Measurements from ENCODE around the gene LYPLA2. TPM values are rescaled to one million over a fixed set of nuclear protein-coding genes. Genes with fewer than 3 reads are reported as not detected.

Gene LYPLA2
- total and polyA plus RNA-seq, 2 donors (not counting 3 experiments of a cell fraction or from before 2014, with no cell fraction given): 110 to 137 TPM

GRCh38 chr1:23772854-23773242 is 18.1 kb upstream of the LYPLA2 start:
- Histone ChIP-seq H3K27ac (ENCODE audit: insufficient read depth, low read depth, low read length) (no peak overlapping the region), H3K27me3 (ENCODE audit: control insufficient read depth in 2 of 2, insufficient read depth in 2 of 2, low read length in 2 of 2) (no peaks in the 10 kb centered on the region), H4K20me1 (replicated peaks; ENCODE audit: control insufficient read depth, extremely low read depth, insufficient read depth, low read length) (no peaks in the 10 kb centered on the region), H3K79me2 (ENCODE audit: control insufficient read depth, insufficient read depth, low read length) (no peaks in the 10 kb centered on the region), H3K9ac (replicated peaks; ENCODE audit: extremely low read depth, insufficient read depth, low read length) (no peak overlapping the region), H2AFZ (ENCODE audit: low read depth, low read length) (no peak overlapping the region), H3K36me3 (ENCODE audit: control insufficient read depth in 2 of 2, extremely low read depth in 1 of 2, insufficient read depth in 2 of 2, low read length in 2 of 2) (no peaks in the 10 kb centered on the region), H3K4me2 (ENCODE audit: insufficient read depth, low read length) (no peak overlapping the region), H3K9me1 (replicated peaks; ENCODE audit: control insufficient read depth, extremely low read depth, insufficient read depth, low read length) (no peaks in the 10 kb centered on the region), H3K4me3 (replicated peaks in 1 of 3; ENCODE audit: insufficient read depth in 1 of 3, low read depth in 1 of 3, low read length in 3 of 3) (no peak overlapping the region), H3K9me3 (replicated peaks; ENCODE audit: control insufficient read depth, insufficient read depth, low read length) (no peaks in the 10 kb centered on the region), H3K4me1 (ENCODE audit: control insufficient read depth, extremely low read depth, insufficient read depth, low read length) (peaks cover 6% of the 10 kb centered on the region)
- BruUV-seq (replicated peaks): no TSS peak
- DNase-seq (ENCODE audit: low read depth, low spot score): no peak
- dilution Hi-C loops (cut with MboI; ENCODE audit: extremely low pct_ligation_motif_present, low sequenced_read_pairs): no loop called here
- FAIRE-seq: no peak
- TF ChIP-seq GATA2 (IDR thresholded peaks at IDR 0.05; ENCODE audit: insufficient read depth, insufficient read length, low read depth, low read length) (no peak), EZH2 (IDR thresholded peaks at IDR 0.05; ENCODE audit: borderline replicate concordance, low read depth, low read length, severe bottlenecking) (no peak), POLR2AphosphoS5 (IDR thresholded peaks at IDR 0.05; ENCODE audit: insufficient read depth, low read depth, low read length) (no peak), MAX (IDR thresholded peaks at IDR 0.05; ENCODE audit: insufficient read depth, insufficient read length) (no peak), MYC (IDR thresholded peaks at IDR 0.05; ENCODE audit: low read depth, low read length) (no peak), JUN (IDR thresholded peaks at IDR 0.05; ENCODE audit: borderline replicate concordance, insufficient read depth, insufficient read length, low read depth) (no peak), CTCF (IDR thresholded peaks at IDR 0.05; ENCODE audit: extremely low read depth in 1 of 2, insufficient read depth in 1 of 2, low read depth in 1 of 2, low read length in 2 of 2) (no peak), POLR2A (IDR thresholded peaks at IDR 0.05; ENCODE audit: low read depth, low read length) (no peak), FOS (IDR thresholded peaks at IDR 0.05; ENCODE audit: borderline replicate concordance, insufficient read depth, low read length) (no peak)
- intact Hi-C loops (cut with micrococcal nuclease): loop anchor here (1.0 to 2.0 kb wide), 4 partner anchors 18 to 95 kb away; partner anchors contain the start of genes FUCA1 and LYPLA2
- ChIA-PET CTCF (no interaction called here), POLR2A (no interaction called here)
